ENCODE results near the gene DCC.

Gene DCC

DNA sequence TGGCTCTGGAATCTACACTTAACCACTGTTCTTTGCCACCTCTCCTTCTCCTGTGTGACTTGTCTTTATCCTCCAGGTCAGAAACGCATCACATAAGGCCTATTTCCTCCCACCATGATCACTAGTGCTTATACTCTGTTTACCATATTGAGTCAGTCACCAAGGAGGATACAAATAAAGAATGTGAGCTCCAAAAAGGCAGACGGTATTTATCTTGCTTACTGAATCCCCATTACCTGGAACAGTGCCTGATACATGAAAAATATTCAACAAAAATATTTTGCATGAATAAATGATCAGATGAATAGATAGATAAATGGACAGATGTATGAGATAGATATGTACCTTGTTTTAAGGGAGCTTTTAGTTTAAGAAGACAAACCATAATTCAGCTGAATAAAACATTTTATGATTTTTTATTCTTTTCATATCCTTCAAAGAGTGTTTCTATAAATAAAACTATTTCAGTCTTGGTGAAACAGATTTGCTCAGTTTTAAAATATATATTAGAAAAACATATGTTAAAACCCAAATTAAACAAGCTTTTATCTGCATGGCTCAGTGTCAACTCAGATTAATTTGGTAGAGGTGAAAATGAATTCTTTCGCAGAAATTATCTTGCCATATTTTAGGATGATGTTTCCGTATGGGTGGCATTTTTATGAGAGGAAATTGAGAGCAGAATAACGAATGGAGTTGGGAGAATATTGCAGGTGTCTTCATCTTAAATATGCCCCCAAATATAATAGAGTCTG, 799.9 kb downstream of the DCC start:
- Histone ChIP-seq H3K4me1 (ENCODE audit: control insufficient read depth, low read length) (no peaks in the 10 kb centered on the region), H3K9me3 (ENCODE audit: control insufficient read depth, insufficient read depth, low read length) (no peaks in the 10 kb centered on the region), H3K4me2 (ENCODE audit: low read length) (no peak overlapping the region), H3K79me2 (ENCODE audit: control insufficient read depth, low read length) (no peaks in the 10 kb centered on the region), H3K27ac (ENCODE audit: low read depth, low read length) (no peak overlapping the region), H3K4me3 (ENCODE audit: low read length) (no peak overlapping the region), H3K27me3 (ENCODE audit: control insufficient read depth, low read length) (no peaks in the 10 kb centered on the region), H3K9me2 (replicated peaks; ENCODE audit: control insufficient read depth, low read length) (no peaks in the 10 kb centered on the region), H3F3A (ENCODE audit: control insufficient read depth, insufficient read depth) (no peaks in the 10 kb centered on the region), H4K20me1 (ENCODE audit: control insufficient read depth, insufficient read depth, low read depth, low read length) (no peaks in the 10 kb centered on the region), H3K36me3 (ENCODE audit: control insufficient read depth, low read length) (no peaks in the 10 kb centered on the region)
- TF ChIP-seq, protein P1, sequence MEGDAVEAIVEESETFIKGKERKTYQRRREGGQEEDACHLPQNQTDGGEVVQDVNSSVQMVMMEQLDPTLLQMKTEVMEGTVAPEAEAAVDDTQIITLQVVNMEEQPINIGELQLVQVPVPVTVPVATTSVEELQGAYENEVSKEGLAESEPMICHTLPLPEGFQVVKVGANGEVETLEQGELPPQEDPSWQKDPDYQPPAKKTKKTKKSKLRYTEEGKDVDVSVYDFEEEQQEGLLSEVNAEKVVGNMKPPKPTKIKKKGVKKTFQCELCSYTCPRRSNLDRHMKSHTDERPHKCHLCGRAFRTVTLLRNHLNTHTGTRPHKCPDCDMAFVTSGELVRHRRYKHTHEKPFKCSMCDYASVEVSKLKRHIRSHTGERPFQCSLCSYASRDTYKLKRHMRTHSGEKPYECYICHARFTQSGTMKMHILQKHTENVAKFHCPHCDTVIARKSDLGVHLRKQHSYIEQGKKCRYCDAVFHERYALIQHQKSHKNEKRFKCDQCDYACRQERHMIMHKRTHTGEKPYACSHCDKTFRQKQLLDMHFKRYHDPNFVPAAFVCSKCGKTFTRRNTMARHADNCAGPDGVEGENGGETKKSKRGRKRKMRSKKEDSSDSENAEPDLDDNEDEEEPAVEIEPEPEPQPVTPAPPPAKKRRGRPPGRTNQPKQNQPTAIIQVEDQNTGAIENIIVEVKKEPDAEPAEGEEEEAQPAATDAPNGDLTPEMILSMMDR (IDR thresholded peaks at IDR 0.05; ENCODE audit: low read depth, low read length, poor library complexity, severe bottlenecking), result no peak
- no peak for TF ChIP-seq EZH2phosphoT487 (IDR thresholded peaks at IDR 0.05; ENCODE audit: borderline replicate concordance, low read length)

DNA sequence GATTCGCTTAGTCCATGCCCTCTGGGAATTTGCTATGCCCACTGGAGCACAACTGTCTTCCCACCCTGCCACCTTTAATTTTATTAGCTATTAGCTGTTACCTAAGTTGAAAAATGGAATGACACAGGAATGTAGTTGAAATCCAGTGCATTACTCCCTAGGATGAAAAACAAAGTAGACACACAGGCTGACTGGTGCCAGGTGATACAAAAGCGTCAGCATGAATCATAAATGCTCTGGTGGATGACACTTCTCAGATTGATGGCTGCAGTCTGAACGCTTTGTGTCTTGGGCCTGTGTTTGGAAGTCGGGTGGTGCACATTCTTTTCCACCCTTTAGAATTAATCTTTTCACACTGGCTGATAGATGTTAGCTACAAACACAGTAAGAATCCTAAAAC, 802.0 kb downstream of the DCC start:
- Histone ChIP-seq H3K9me3 (ENCODE audit: control insufficient read depth, insufficient read depth, low read length) (no peaks in the 10 kb centered on the region; the same call in 1 of the 2 replicates), H3K36me3 (ENCODE audit: control insufficient read depth, low read length) (no peaks in the 10 kb centered on the region)
- TF ChIP-seq, protein P1 (IDR thresholded peaks at IDR 0.05; ENCODE audit: low read depth, low read length, poor library complexity, severe bottlenecking), result no peak
- TF ChIP-seq EZH2phosphoT487 (IDR thresholded peaks at IDR 0.05; ENCODE audit: borderline replicate concordance, low read length), result no peak

DNA sequence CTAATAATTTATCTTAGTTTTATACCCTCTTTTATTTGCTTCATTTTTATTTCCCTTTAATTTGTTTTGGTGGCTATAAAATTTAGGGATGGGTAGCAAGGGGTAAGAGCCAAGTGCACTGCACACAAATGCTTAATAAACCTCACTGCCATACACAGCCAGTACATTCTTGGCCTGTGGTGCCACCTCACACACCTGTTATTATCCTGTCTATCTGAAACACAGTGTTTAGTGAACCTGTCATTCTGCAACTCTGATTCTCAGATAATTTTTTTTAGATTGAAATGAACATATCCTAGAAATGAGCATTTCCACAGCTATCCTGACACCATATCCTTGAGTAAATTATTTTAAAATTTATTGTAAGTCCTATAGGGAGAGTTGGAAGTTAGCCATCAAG, 807.5 kb downstream of the DCC start:
- H3K79me2 ChIP-seq (ENCODE audit: control insufficient read depth, low read length), result no peaks in the 10 kb centered on the region
- H3F3A ChIP-seq (ENCODE audit: control insufficient read depth, insufficient read depth), result no peaks in the 10 kb centered on the region
- no peak overlapping the region for H3K4me2 ChIP-seq (ENCODE audit: low read length)
- no peaks in the 10 kb centered on the region for H3K36me3 ChIP-seq (ENCODE audit: control insufficient read depth, low read length)
- H3K27ac ChIP-seq (ENCODE audit: low read depth, low read length), result no peak overlapping the region
- H3K9me2 ChIP-seq (replicated peaks; ENCODE audit: control insufficient read depth, low read length), result no peaks in the 10 kb centered on the region
- H3K4me3 ChIP-seq (ENCODE audit: low read length), result no peak overlapping the region
- no peaks in the 10 kb centered on the region for H3K27me3 ChIP-seq (ENCODE audit: control insufficient read depth, low read length)
- TF ChIP-seq EZH2phosphoT487 (IDR thresholded peaks at IDR 0.05; ENCODE audit: borderline replicate concordance, low read length), result no peak
- TF ChIP-seq, protein P1 (IDR thresholded peaks at IDR 0.05; ENCODE audit: low read depth, low read length, poor library complexity, severe bottlenecking), result no peak
- H3K4me1 ChIP-seq (ENCODE audit: control insufficient read depth, low read length), result no peaks in the 10 kb centered on the region
- no peaks in the 10 kb centered on the region; the same call in 1 of the 2 replicates for H3K9me3 ChIP-seq (ENCODE audit: control insufficient read depth, insufficient read depth, low read length)
- no peaks in the 10 kb centered on the region for H4K20me1 ChIP-seq (ENCODE audit: control insufficient read depth, insufficient read depth, low read depth, low read length)

More for the DNA sequence above, 802.0 kb downstream of the DCC start:
- no peak overlapping the region for H3K4me2 ChIP-seq (ENCODE audit: low read length)
- H3K4me3 ChIP-seq (ENCODE audit: low read length), result no peak overlapping the region
- H3K4me1 ChIP-seq (ENCODE audit: control insufficient read depth, low read length), result no peaks in the 10 kb centered on the region
- no peaks in the 10 kb centered on the region for H3K79me2 ChIP-seq (ENCODE audit: control insufficient read depth, low read length)
- no peaks in the 10 kb centered on the region for H3K27me3 ChIP-seq (ENCODE audit: control insufficient read depth, low read length)
- no peaks in the 10 kb centered on the region for H3F3A ChIP-seq (ENCODE audit: control insufficient read depth, insufficient read depth)
- no peak overlapping the region for H3K27ac ChIP-seq (ENCODE audit: low read depth, low read length)
- H3K9me2 ChIP-seq (replicated peaks; ENCODE audit: control insufficient read depth, low read length), result no peaks in the 10 kb centered on the region
- no peaks in the 10 kb centered on the region for H4K20me1 ChIP-seq (ENCODE audit: control insufficient read depth, insufficient read depth, low read depth, low read length)
